ENCODE results near the gene MEF2C. TPM values are rescaled to one million over a fixed set of nuclear protein-coding genes. Genes with fewer than 3 reads are reported as not detected.

Gene MEF2C
- total RNA-seq, 2 donors from 2014 or later: 36.1 to 57.5 TPM

DNA sequence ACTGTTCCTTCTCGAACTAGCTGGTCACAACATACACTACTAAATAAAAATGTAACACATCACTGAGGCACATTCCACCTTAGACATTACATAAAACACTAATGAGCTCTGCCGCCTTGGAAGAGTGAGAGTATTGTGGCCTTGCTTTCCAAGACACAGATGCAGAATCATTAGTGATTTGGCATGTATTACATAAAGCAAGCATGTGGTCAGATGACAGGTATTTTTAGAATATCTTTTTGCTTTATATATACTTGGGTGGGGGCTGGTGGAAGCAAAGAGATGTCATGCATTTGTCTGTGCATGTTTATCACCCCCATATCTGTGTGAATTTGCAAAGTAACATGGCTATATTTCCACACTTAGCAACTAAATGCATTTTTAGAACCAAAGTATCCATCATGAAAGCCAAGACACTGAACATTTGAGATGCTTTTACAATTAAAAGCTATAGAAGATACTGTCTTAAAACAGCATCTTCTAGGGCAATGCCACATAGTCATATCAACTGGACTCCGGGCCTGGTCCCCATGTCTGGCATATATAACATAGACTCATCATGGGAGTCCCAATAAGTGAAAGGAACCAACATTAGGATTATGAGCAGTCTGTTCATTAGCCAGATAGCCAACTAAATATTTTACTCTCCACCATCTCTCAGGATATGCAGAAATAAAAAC lies 213.5 kb downstream of the MEF2C start:
- Histone ChIP-seq H3K27me3 (peaks cover 41 to 79% of the 10 kb centered on the region in 2 donors), H3K36me3 (no peaks in the 10 kb centered on the region), H3K27ac (no peak overlapping the region), H3K9me3 (no peaks in the 10 kb centered on the region), H3K4me3 (no peak overlapping the region), H3K4me1 (peaks cover 0 to 18% of the 10 kb centered on the region in 2 donors)
- DNase-seq (ENCODE audit: low spot score): no peak
- TF ChIP-seq, protein P1, sequence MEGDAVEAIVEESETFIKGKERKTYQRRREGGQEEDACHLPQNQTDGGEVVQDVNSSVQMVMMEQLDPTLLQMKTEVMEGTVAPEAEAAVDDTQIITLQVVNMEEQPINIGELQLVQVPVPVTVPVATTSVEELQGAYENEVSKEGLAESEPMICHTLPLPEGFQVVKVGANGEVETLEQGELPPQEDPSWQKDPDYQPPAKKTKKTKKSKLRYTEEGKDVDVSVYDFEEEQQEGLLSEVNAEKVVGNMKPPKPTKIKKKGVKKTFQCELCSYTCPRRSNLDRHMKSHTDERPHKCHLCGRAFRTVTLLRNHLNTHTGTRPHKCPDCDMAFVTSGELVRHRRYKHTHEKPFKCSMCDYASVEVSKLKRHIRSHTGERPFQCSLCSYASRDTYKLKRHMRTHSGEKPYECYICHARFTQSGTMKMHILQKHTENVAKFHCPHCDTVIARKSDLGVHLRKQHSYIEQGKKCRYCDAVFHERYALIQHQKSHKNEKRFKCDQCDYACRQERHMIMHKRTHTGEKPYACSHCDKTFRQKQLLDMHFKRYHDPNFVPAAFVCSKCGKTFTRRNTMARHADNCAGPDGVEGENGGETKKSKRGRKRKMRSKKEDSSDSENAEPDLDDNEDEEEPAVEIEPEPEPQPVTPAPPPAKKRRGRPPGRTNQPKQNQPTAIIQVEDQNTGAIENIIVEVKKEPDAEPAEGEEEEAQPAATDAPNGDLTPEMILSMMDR (IDR thresholded peaks at IDR 0.05): no peak

DNA sequence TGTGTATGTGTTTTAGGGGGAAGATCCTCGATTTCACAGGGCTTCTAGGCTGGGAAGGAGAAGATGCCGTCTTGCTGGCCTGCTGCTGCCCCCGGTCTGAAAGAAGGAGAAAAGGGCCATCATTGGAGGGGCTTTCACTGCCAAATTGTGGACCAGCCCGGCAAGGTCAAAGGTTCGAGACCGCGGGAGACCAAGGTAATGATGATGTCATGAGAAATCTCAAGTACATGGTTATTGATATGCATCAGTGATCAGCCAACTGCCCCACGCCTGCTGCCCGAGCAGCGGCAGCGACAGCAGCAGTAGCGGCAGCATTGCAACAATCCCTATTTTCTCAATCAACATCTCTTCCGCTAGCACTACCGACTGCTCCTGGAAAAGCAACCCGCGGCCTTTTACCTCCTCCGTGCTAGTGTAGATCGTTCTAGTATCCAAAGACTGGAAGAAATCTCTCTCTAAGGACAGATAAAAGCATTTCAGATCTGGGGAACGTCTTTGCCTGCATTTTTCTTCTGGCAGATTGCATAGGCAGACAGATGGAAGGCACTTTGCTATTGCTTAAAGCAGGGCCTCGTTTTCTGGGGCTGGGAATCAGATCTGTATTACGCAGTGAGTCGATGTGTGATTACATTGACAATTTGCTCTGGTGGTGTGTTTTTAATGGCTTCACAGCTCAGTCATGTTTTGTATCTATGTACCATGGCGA lies 215.3 kb downstream of the MEF2C start:
- Histone ChIP-seq H3K27me3 (peaks cover 56 to 79% of the 10 kb centered on the region in 2 donors), H3K27ac (no peak overlapping the region), H3K9me3 (no peaks in the 10 kb centered on the region), H3K4me3 (no peak overlapping the region), H3K36me3 (no peaks in the 10 kb centered on the region), H3K4me1 (peaks cover 0 to 9% of the 10 kb centered on the region in 2 donors)
- TF ChIP-seq, protein P1 (IDR thresholded peaks at IDR 0.05): no peak
- DNase-seq (ENCODE audit: low spot score): no peak

Data from right atrium auricular region (tissue), 2 donors.